WTC11 (cell line): ENCODE data around the gene TPM3. TPM values are rescaled to one million over a fixed set of nuclear protein-coding genes. Genes with fewer than 3 reads are reported as not detected.

Experiments used
- ELF4 ChIP-seq: sonication (generic); formaldehyde crosslinking; IDR thresholded peaks from 2 replicates; pipeline ENCODE4 v1.8.1; 2022; ENCODE audit warnings: low read depth, mild to moderate bottlenecking, moderate library complexity, missing genetic modification reagents
- ETV6 ChIP-seq: sonication (generic); formaldehyde crosslinking; IDR thresholded peaks from 2 replicates; pipeline ENCODE4 v1.8.1; 2022; ENCODE audit warnings: mild to moderate bottlenecking, missing genetic modification reagents
- GRHL2 ChIP-seq: fragments of 250-450 bp; sonication (Bioruptor Pico); IDR thresholded peaks from 2 replicates; pipeline ENCODE4 v1.8.0; 2022; ENCODE audit warnings: mild to moderate bottlenecking, moderate library complexity; ENCODE audit not compliant: insufficient replicate concordance, severe bottlenecking
- HMGA2 ChIP-seq: fragments of 250-450 bp; sonication (Bioruptor Pico); IDR thresholded peaks from 2 replicates; pipeline ENCODE4 v1.4.0; 2021; ENCODE audit warnings: mild to moderate bottlenecking, moderate library complexity
- KAT7 ChIP-seq: sonication (generic); formaldehyde crosslinking; IDR thresholded peaks from 2 replicates; pipeline ENCODE4 v1.8.1; 2023; ENCODE audit warnings: missing genetic modification reagents, mild to moderate bottlenecking, borderline replicate concordance
- NFATC4 ChIP-seq: fragments of 250-450 bp; sonication (Bioruptor Pico); IDR thresholded peaks from 2 replicates; pipeline ENCODE4 v1.9.0; 2021; ENCODE audit warnings: mild to moderate bottlenecking
- NR2C2 ChIP-seq: sonication (generic); formaldehyde crosslinking; IDR thresholded peaks from 2 replicates; pipeline ENCODE4 v1.8.0; 2022; ENCODE audit warnings: mild to moderate bottlenecking, missing genetic modification reagents
- NR3C1 ChIP-seq: sonication (generic); formaldehyde crosslinking; conservative IDR thresholded peaks from 2 replicates; pipeline ENCODE4 v1.8.1; 2023; ENCODE audit warnings: low read depth, mild to moderate bottlenecking, missing genetic modification reagents
- OVOL2 ChIP-seq: fragments of 250-450 bp; sonication (Bioruptor Pico); IDR thresholded peaks from 2 replicates; pipeline ENCODE4 v1.9.0; 2021; ENCODE audit warnings: mild to moderate bottlenecking, borderline replicate concordance
- TEAD1 ChIP-seq: sonication (generic); formaldehyde crosslinking; IDR thresholded peaks from 2 replicates; pipeline ENCODE4 v1.8.0; 2022; ENCODE audit warnings: mild to moderate bottlenecking, missing genetic modification reagents
- TP53 ChIP-seq: sonication (generic); formaldehyde crosslinking; IDR thresholded peaks from 2 replicates; pipeline ENCODE4 v1.8.1; 2023; ENCODE audit warnings: mild to moderate bottlenecking, missing genetic modification reagents
- ZBTB21 ChIP-seq: sonication (generic); formaldehyde crosslinking; IDR thresholded peaks from 2 replicates; pipeline ENCODE4 v1.8.1; 2023; ENCODE audit warnings: mild to moderate bottlenecking, missing genetic modification reagents, borderline replicate concordance
- ZNF138 ChIP-seq: sonication (generic); formaldehyde crosslinking; conservative IDR thresholded peaks from 2 replicates; pipeline ENCODE4 v1.8.1; 2022; ENCODE audit warnings: mild to moderate bottlenecking, moderate library complexity, missing genetic modification reagents
- ZNF263 ChIP-seq: sonication (generic); formaldehyde crosslinking; IDR thresholded peaks from 2 replicates; pipeline ENCODE4 v1.8.1; 2022; ENCODE audit warnings: low read depth, mild to moderate bottlenecking, moderate library complexity, missing genetic modification reagents
- ZNF317 ChIP-seq: sonication (generic); formaldehyde crosslinking; IDR thresholded peaks from 2 replicates; pipeline ENCODE4 v1.8.1; 2023; ENCODE audit warnings: low read depth, mild to moderate bottlenecking, moderate library complexity, missing genetic modification reagents, borderline replicate concordance
- ZNF671 ChIP-seq: fragments of 250-450 bp; sonication (Bioruptor Pico); IDR thresholded peaks from 2 replicates; pipeline ENCODE4 v1.8.0; 2021; ENCODE audit warnings: mild to moderate bottlenecking
- total RNA-seq: library from RNA; stranded (reverse); gene quantifications from 3 replicates; pipeline ENCODE4 v1.2.3, GENCODE V29; 2021
- TF ChIP-seq, protein P1 (sequence below): fragments of 250-450 bp; sonication (Bioruptor Pico); IDR thresholded peaks from 2 replicates; pipeline ENCODE4 v1.9.0; 2021; ENCODE audit warnings: mild to moderate bottlenecking
- TF ChIP-seq, protein P2 (sequence below): sonication (generic); formaldehyde crosslinking; conservative IDR thresholded peaks from 2 replicates; pipeline ENCODE4 v1.8.1; 2023; ENCODE audit warnings: mild to moderate bottlenecking, low read depth, missing genetic modification reagents, moderate library complexity
- TF ChIP-seq, protein P3 (sequence below): fragments of 250-450 bp; sonication (Bioruptor Pico); conservative IDR thresholded peaks from 2 replicates; pipeline ENCODE4 v1.9.0; 2021; ENCODE audit warnings: mild to moderate bottlenecking
- TF ChIP-seq, protein P4 (sequence below): sonication (generic); formaldehyde crosslinking; IDR thresholded peaks from 2 replicates; pipeline ENCODE4 v1.8.1; 2023; ENCODE audit warnings: mild to moderate bottlenecking, missing genetic modification reagents, moderate library complexity
- TF ChIP-seq, protein P5 (sequence below): fragments of 250-450 bp; sonication (Bioruptor Pico); IDR thresholded peaks from 2 replicates; pipeline ENCODE4 v2.1.2; 2022; ENCODE audit warnings: mild to moderate bottlenecking, moderate library complexity
- TF ChIP-seq, protein P6 (sequence below): sonication (generic); formaldehyde crosslinking; IDR thresholded peaks from 2 replicates; pipeline ENCODE4 v1.8.1; 2022; ENCODE audit warnings: mild to moderate bottlenecking, missing genetic modification reagents, moderate library complexity, borderline replicate concordance
- TF ChIP-seq, protein P7 (sequence below): sonication (generic); formaldehyde crosslinking; IDR thresholded peaks from 2 replicates; pipeline ENCODE4 v1.8.1; 2023; ENCODE audit warnings: mild to moderate bottlenecking, moderate library complexity, missing genetic modification reagents
- TF ChIP-seq, protein P8 (sequence below): sonication (generic); formaldehyde crosslinking; IDR thresholded peaks from 2 replicates; pipeline ENCODE4 v1.8.1; 2023; ENCODE audit warnings: mild to moderate bottlenecking, missing genetic modification reagents, moderate library complexity

The TPM3 gene
- total RNA-seq, 1 experiment from 2014 or later: 614 TPM

DNA sequence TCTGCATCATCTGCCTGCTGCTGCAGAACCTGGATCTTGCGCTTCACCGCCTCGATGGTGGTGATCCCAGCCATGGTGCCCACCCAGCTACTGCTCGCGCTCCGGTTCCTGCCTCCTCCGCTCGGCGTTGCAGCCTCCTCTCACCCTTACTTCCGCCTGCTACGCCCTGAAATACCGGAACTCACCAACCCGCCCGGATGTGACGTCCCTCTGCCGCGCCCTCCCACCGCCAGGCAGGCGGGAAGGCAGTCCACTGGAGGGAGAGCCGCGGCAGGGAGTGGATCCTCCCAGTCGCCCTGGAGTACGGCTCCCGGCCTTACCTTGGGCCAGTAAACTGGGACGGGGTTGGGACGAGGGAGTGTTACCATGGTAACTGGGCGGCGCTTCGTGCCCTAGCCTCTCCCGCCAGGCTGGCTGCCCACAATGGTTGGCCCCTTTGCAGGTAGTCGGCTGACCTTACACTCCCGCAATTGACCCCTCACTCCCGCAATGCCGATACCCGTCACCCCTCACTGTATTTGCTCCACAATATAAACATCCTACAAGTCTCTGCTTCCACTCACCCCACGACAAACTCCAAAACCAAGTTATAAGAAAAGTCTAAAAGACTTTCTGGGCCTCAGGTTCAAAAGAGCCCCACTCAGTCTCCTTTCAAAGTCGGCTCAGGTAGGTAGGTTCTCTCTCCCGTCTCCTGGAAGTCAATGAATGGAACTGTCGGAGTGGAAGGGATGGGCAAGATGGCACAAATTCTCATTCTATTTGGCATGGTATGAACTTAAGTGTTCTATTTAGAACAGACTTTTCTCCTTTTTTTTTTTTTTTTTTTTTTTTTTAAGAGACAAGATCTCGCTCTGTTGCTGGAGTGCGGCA lies 8.6 kb downstream of the TPM3 start (continued):
- TF ChIP-seq, protein P1, sequence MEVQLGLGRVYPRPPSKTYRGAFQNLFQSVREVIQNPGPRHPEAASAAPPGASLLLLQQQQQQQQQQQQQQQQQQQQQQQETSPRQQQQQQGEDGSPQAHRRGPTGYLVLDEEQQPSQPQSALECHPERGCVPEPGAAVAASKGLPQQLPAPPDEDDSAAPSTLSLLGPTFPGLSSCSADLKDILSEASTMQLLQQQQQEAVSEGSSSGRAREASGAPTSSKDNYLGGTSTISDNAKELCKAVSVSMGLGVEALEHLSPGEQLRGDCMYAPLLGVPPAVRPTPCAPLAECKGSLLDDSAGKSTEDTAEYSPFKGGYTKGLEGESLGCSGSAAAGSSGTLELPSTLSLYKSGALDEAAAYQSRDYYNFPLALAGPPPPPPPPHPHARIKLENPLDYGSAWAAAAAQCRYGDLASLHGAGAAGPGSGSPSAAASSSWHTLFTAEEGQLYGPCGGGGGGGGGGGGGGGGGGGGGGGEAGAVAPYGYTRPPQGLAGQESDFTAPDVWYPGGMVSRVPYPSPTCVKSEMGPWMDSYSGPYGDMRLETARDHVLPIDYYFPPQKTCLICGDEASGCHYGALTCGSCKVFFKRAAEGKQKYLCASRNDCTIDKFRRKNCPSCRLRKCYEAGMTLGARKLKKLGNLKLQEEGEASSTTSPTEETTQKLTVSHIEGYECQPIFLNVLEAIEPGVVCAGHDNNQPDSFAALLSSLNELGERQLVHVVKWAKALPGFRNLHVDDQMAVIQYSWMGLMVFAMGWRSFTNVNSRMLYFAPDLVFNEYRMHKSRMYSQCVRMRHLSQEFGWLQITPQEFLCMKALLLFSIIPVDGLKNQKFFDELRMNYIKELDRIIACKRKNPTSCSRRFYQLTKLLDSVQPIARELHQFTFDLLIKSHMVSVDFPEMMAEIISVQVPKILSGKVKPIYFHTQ (CRISPR knock-in tag): no peak
- no peak for TF ChIP-seq ZNF671 (CRISPR knock-in tag)
- no peak; the same call in 1 of the 2 replicates for TF ChIP-seq NR3C1 (CRISPR knock-in tag)
- TF ChIP-seq ZNF317 (CRISPR knock-in tag): no peak
- TF ChIP-seq ZNF263: no peak
- TF ChIP-seq GRHL2 (CRISPR knock-in tag): no peak
- no peak for TF ChIP-seq ELF4 (CRISPR knock-in tag)
- TF ChIP-seq TEAD1 (CRISPR knock-in tag): peak; percentile 91
- TF ChIP-seq, protein P2, sequence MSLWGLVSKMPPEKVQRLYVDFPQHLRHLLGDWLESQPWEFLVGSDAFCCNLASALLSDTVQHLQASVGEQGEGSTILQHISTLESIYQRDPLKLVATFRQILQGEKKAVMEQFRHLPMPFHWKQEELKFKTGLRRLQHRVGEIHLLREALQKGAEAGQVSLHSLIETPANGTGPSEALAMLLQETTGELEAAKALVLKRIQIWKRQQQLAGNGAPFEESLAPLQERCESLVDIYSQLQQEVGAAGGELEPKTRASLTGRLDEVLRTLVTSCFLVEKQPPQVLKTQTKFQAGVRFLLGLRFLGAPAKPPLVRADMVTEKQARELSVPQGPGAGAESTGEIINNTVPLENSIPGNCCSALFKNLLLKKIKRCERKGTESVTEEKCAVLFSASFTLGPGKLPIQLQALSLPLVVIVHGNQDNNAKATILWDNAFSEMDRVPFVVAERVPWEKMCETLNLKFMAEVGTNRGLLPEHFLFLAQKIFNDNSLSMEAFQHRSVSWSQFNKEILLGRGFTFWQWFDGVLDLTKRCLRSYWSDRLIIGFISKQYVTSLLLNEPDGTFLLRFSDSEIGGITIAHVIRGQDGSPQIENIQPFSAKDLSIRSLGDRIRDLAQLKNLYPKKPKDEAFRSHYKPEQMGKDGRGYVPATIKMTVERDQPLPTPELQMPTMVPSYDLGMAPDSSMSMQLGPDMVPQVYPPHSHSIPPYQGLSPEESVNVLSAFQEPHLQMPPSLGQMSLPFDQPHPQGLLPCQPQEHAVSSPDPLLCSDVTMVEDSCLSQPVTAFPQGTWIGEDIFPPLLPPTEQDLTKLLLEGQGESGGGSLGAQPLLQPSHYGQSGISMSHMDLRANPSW (CRISPR knock-in tag): no peak
- TF ChIP-seq TP53 (CRISPR knock-in tag): no peak
- TF ChIP-seq, protein P3, sequence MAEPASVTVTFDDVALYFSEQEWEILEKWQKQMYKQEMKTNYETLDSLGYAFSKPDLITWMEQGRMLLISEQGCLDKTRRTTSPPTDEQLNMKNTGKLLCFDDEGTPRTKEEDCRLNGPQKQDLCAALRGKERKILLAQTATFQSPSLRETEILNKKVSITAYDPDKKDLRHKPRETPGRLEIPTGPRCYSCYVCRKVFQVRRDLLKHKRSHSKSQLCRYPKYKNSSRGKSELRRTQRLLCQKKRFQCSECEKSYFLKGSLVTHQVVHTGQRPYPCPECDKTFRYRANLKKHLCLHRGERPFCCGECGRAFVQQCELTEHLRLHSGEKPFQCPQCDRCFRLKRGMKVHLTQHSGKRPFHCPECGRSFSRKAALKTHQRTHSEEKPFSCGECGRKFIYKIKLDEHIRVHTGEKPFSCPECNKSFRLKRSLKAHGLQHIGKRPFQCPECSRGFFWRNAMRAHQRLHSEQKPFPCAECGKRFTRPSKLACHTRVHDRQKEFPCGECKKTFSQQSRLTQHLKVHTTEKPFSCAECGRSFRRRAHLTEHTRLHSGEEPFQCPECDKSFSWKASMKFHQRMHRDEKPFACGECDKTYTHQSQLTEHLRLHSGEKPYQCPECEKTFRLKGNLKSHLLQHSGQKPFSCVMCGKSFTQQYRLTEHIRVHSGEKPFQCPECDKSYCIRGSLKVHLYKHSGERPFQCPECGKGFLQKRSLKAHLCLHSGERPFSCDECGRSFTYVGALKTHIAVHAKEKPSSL (CRISPR knock-in tag): no peak
- TF ChIP-seq, protein P4, sequence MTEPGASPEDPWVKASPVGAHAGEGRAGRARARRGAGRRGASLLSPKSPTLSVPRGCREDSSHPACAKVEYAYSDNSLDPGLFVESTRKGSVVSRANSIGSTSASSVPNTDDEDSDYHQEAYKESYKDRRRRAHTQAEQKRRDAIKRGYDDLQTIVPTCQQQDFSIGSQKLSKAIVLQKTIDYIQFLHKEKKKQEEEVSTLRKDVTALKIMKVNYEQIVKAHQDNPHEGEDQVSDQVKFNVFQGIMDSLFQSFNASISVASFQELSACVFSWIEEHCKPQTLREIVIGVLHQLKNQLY (CRISPR knock-in tag): no peak
- no peak; the same call in 1 of the 2 replicates for TF ChIP-seq KAT7 (CRISPR knock-in tag)
- TF ChIP-seq, protein P5, sequence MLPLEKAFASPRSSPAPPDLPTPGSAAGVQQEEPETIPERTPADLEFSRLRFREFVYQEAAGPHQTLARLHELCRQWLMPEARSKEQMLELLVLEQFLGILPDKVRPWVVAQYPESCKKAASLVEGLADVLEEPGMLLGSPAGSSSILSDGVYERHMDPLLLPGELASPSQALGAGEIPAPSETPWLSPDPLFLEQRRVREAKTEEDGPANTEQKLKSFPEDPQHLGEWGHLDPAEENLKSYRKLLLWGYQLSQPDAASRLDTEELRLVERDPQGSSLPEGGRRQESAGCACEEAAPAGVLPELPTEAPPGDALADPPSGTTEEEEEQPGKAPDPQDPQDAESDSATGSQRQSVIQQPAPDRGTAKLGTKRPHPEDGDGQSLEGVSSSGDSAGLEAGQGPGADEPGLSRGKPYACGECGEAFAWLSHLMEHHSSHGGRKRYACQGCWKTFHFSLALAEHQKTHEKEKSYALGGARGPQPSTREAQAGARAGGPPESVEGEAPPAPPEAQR (CRISPR knock-in tag): no peak
- TF ChIP-seq OVOL2 (CRISPR knock-in tag): no peak
- TF ChIP-seq, protein P6, sequence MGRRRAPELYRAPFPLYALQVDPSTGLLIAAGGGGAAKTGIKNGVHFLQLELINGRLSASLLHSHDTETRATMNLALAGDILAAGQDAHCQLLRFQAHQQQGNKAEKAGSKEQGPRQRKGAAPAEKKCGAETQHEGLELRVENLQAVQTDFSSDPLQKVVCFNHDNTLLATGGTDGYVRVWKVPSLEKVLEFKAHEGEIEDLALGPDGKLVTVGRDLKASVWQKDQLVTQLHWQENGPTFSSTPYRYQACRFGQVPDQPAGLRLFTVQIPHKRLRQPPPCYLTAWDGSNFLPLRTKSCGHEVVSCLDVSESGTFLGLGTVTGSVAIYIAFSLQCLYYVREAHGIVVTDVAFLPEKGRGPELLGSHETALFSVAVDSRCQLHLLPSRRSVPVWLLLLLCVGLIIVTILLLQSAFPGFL (CRISPR knock-in tag): no peak
- TF ChIP-seq ZNF138: no peak
- TF ChIP-seq, protein P7, sequence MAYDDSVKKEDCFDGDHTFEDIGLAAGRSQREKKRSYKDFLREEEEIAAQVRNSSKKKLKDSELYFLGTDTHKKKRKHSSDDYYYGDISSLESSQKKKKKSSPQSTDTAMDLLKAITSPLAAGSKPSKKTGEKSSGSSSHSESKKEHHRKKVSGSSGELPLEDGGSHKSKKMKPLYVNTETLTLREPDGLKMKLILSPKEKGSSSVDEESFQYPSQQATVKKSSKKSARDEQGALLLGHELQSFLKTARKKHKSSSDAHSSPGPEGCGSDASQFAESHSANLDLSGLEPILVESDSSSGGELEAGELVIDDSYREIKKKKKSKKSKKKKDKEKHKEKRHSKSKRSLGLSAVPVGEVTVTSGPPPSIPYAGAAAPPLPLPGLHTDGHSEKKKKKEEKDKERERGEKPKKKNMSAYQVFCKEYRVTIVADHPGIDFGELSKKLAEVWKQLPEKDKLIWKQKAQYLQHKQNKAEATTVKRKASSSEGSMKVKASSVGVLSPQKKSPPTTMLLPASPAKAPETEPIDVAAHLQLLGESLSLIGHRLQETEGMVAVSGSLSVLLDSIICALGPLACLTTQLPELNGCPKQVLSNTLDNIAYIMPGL (CRISPR knock-in tag): peak; percentile 53; the same call in 1 of the 2 replicates
- TF ChIP-seq NFATC4 (CRISPR knock-in tag): no peak
- TF ChIP-seq HMGA2 (CRISPR knock-in tag): no peak
- peak; percentile 45; the same call in 1 of the 2 replicates for TF ChIP-seq NR2C2 (CRISPR knock-in tag)
- TF ChIP-seq ETV6: peak; percentile 95; the same call in 1 of the 2 replicates
- TF ChIP-seq, protein P8, sequence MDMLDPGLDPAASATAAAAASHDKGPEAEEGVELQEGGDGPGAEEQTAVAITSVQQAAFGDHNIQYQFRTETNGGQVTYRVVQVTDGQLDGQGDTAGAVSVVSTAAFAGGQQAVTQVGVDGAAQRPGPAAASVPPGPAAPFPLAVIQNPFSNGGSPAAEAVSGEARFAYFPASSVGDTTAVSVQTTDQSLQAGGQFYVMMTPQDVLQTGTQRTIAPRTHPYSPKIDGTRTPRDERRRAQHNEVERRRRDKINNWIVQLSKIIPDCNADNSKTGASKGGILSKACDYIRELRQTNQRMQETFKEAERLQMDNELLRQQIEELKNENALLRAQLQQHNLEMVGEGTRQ (CRISPR knock-in tag): no peak
- TF ChIP-seq ZBTB21 (CRISPR knock-in tag): no peak; the same call in 1 of the 2 replicates
